Measurements from ENCODE around the gene FAM131A. TPM values are rescaled to one million over a fixed set of nuclear protein-coding genes. Genes with fewer than 3 reads are reported as not detected.

The FAM131A gene
- total and polyA plus RNA-seq, 5 donors: 26.5 to 41.1 (median 34.3) TPM

GRCh38 chr3:184299488-184300377, 37.7 kb upstream of the FAM131A start:
- peaks cover 3% of the 10 kb centered on the region for H3K4me1 ChIP-seq (ENCODE audit: control insufficient read depth, insufficient read depth, low read length)
- H3K27me3 ChIP-seq (ENCODE audit: control insufficient read depth, insufficient read depth): no peaks in the 10 kb centered on the region
- peak overlapping the region; percentile 78 for H3K4me3 ChIP-seq (ENCODE audit: low read length)
- intact Hi-C loops (cut with DNase I): loop anchor here in 2 of 4 donors (10.0 kb wide), 2 partner anchors 75 to 115 kb away; partner anchors contain the start of genes ABCF3 (in 1 of the 2) and VWA5B2 (in 1 of the 2)
- 16% methylated on average over 29 of the region's 29 CpGs for WGBS
- no peaks in the 10 kb centered on the region for H3K9me3 ChIP-seq (ENCODE audit: control insufficient read depth, low read length)
- no peak for DNase-seq
- no peak for ATAC-seq
- peak overlapping the region; percentile 4 for H3K27ac ChIP-seq (ENCODE audit: low read length)

- Histone ChIP-seq H3K4me3 (ENCODE audit: low read length) (peak overlapping the region; percentile 78), H3K27ac (ENCODE audit: low read length) (no peak overlapping the region), H3K9me3 (ENCODE audit: control insufficient read depth, low read length) (no peaks in the 10 kb centered on the region), H3K27me3 (ENCODE audit: control insufficient read depth, insufficient read depth) (no peaks in the 10 kb centered on the region), H3K4me1 (ENCODE audit: control insufficient read depth, insufficient read depth, low read length) (peaks cover 3% of the 10 kb centered on the region)
- ATAC-seq (no peak), DNase-seq (no peak)
- 71% methylated on average over 3 of the region's 3 CpGs for WGBS
- intact Hi-C loops (cut with DNase I): no loop called here
These were observed 37.1 kb upstream of the FAM131A start for GRCh38 chr3:184300378-184300720.

- no peak for DNase-seq
- ATAC-seq: no peak
- no peaks in the 10 kb centered on the region for H3K27me3 ChIP-seq (ENCODE audit: control insufficient read depth, insufficient read depth)
- intact Hi-C loops (cut with DNase I): no loop called here
- WGBS: 55% methylated on average over 1 of the region's 1 CpG
- no peak overlapping the region for H3K27ac ChIP-seq (ENCODE audit: low read length)
- no peaks in the 10 kb centered on the region for H3K9me3 ChIP-seq (ENCODE audit: control insufficient read depth, low read length)
- H3K4me3 ChIP-seq (ENCODE audit: low read length): no peak overlapping the region
- no peaks in the 10 kb centered on the region for H3K4me1 ChIP-seq (ENCODE audit: control insufficient read depth, insufficient read depth, low read length)
These were observed 31.8 kb upstream of the FAM131A start for GRCh38 chr3:184305577-184305976.

- Histone ChIP-seq H3K4me3 (ENCODE audit: low read length) (no peak overlapping the region), H3K4me1 (ENCODE audit: control insufficient read depth, insufficient read depth, low read length) (no peaks in the 10 kb centered on the region), H3K27ac (ENCODE audit: low read length) (no peak overlapping the region), H3K27me3 (ENCODE audit: control insufficient read depth, insufficient read depth) (no peaks in the 10 kb centered on the region), H3K9me3 (ENCODE audit: control insufficient read depth, low read length) (no peaks in the 10 kb centered on the region)
- no peak for ATAC-seq
- no peak for DNase-seq
- intact Hi-C loops (cut with DNase I): no loop called here
- WGBS: 90% methylated on average over 4 of the region's 4 CpGs
These were observed 30.9 kb upstream of the FAM131A start for GRCh38 chr3:184306341-184306972.

- no peak overlapping the region for H3K27ac ChIP-seq (ENCODE audit: low read length)
- ATAC-seq (no peak), DNase-seq (peak in 1 of 3 donors; percentile 3)
- 94% methylated on average over 9 of the region's 9 CpGs for WGBS
- intact Hi-C loops (cut with DNase I): no loop called here
- H3K4me3 ChIP-seq (ENCODE audit: low read length): no peak overlapping the region
- H3K4me1 ChIP-seq (ENCODE audit: control insufficient read depth, insufficient read depth, low read length): no peaks in the 10 kb centered on the region
- H3K27me3 ChIP-seq (ENCODE audit: control insufficient read depth, insufficient read depth): no peaks in the 10 kb centered on the region
- H3K9me3 ChIP-seq (ENCODE audit: control insufficient read depth, low read length): no peaks in the 10 kb centered on the region
These were observed 29.5 kb upstream of the FAM131A start for GRCh38 chr3:184307915-184308314.

GRCh38 chr3:184308744-184309143, 28.7 kb upstream of the FAM131A start:
- DNase-seq: no peak
- 60% methylated on average over 7 of the region's 7 CpGs for WGBS
- ATAC-seq: no peak
- Histone ChIP-seq H3K4me3 (ENCODE audit: low read length) (no peak overlapping the region), H3K27me3 (ENCODE audit: control insufficient read depth, insufficient read depth) (no peaks in the 10 kb centered on the region), H3K4me1 (ENCODE audit: control insufficient read depth, insufficient read depth, low read length) (no peaks in the 10 kb centered on the region), H3K9me3 (ENCODE audit: control insufficient read depth, low read length) (no peaks in the 10 kb centered on the region), H3K27ac (ENCODE audit: low read length) (no peak overlapping the region)
- intact Hi-C loops (cut with DNase I): no loop called here

GRCh38 chr3:184311633-184312032, 25.8 kb upstream of the FAM131A start:
- intact Hi-C loops (cut with DNase I): no loop called here
- Histone ChIP-seq H3K4me1 (ENCODE audit: control insufficient read depth, insufficient read depth, low read length) (peaks cover 3% of the 10 kb centered on the region), H3K4me3 (ENCODE audit: low read length) (no peak overlapping the region), H3K27me3 (ENCODE audit: control insufficient read depth, insufficient read depth) (no peaks in the 10 kb centered on the region), H3K9me3 (ENCODE audit: control insufficient read depth, low read length) (no peaks in the 10 kb centered on the region), H3K27ac (ENCODE audit: low read length) (no peak overlapping the region)
- no peak for DNase-seq
- ATAC-seq: no peak

- intact Hi-C loops (cut with DNase I): loop anchor here in 1 of 4 donors (2.0 kb wide), 1 partner anchor 48 kb away; no protein-coding TSS in a partner anchor
- Histone ChIP-seq H3K4me1 (ENCODE audit: control insufficient read depth, insufficient read depth, low read length) (peaks cover 12% of the 10 kb centered on the region), H3K27me3 (ENCODE audit: control insufficient read depth, insufficient read depth) (no peaks in the 10 kb centered on the region), H3K27ac (ENCODE audit: low read length) (peak within 1 kb of the TSS; percentile 97), H3K9me3 (ENCODE audit: control insufficient read depth, low read length) (no peaks in the 10 kb centered on the region), H3K4me3 (ENCODE audit: low read length) (peak within 1 kb of the TSS; percentile 98)
- ATAC-seq (peak; percentile 84 to 94), DNase-seq (peak; percentile 96 to 98 (median 98))
- under 1% methylated on average over 40 of the region's 40 CpGs for WGBS
These were observed 23.1 kb upstream of the FAM131A start, which contains the start of gene EIF4G1 for GRCh38 chr3:184314363-184314699. EIF4G1 (plus strand) TSS chr3:184314606; CDS start chr3:184315797, 1,191 bp downstream.

- intact Hi-C loops (cut with DNase I): loop anchor here in 1 of 4 donors (2.0 kb wide), 1 partner anchor 48 kb away; no protein-coding TSS in a partner anchor
- under 1% methylated on average over 88 of the region's 89 CpGs for WGBS
- ATAC-seq (peak; percentile 86 to 90), DNase-seq (peak; percentile 95 to 97 (median 96))
- Histone ChIP-seq H3K4me3 (ENCODE audit: low read length) (peak overlapping the region; percentile 98), H3K4me1 (ENCODE audit: control insufficient read depth, insufficient read depth, low read length) (peaks cover 17% of the 10 kb centered on the region), H3K9me3 (ENCODE audit: control insufficient read depth, low read length) (no peaks in the 10 kb centered on the region), H3K27me3 (ENCODE audit: control insufficient read depth, insufficient read depth) (no peaks in the 10 kb centered on the region), H3K27ac (ENCODE audit: low read length) (peak overlapping the region; percentile 97)
These were observed 22.5 kb upstream of the FAM131A start for GRCh38 chr3:184314700-184315542.

- no peaks in the 10 kb centered on the region for H3K9me3 ChIP-seq (ENCODE audit: control insufficient read depth, low read length)
- WGBS: 6% methylated on average over 6 of the region's 6 CpGs
- H3K27ac ChIP-seq (ENCODE audit: low read length): peak overlapping the region; percentile 97
- ATAC-seq (peak in 1 of 2 donors; percentile 0), DNase-seq (no peak)
- H3K4me3 ChIP-seq (ENCODE audit: low read length): peak overlapping the region; percentile 98
- peaks cover 17% of the 10 kb centered on the region for H3K4me1 ChIP-seq (ENCODE audit: control insufficient read depth, insufficient read depth, low read length)
- no peaks in the 10 kb centered on the region for H3K27me3 ChIP-seq (ENCODE audit: control insufficient read depth, insufficient read depth)
- intact Hi-C loops (cut with DNase I): loop anchor here in 1 of 4 donors (2.0 kb wide), 1 partner anchor 47 kb away; no protein-coding TSS in a partner anchor
These were observed 21.9 kb upstream of the FAM131A start for GRCh38 chr3:184315543-184315867.
